Fibroblast of pulmonary artery (primary cell): ENCODE results near the gene UNC5B.

ENCODE experiments used
- DNase-seq: peaks from one replicate; pipeline ENCODE4 v3.0.0-alpha.2; 2010; ENCODE audit warnings: low read depth
- H3K4me3 ChIP-seq: replicated peaks from 2 replicates; pipeline ENCODE4 v1.5.1; 2011; ENCODE audit warnings: low read depth, mild to moderate bottlenecking, control low read depth, low read length, moderate library complexity
- TF ChIP-seq, protein P1 (sequence below): IDR thresholded peaks from 2 replicates; pipeline ENCODE4 v1.5.1; 2011; ENCODE audit warnings: mild to moderate bottlenecking, control low read depth, low read length, inconsistent platforms; ENCODE audit errors: missing control alignments

The UNC5B gene

DNA sequence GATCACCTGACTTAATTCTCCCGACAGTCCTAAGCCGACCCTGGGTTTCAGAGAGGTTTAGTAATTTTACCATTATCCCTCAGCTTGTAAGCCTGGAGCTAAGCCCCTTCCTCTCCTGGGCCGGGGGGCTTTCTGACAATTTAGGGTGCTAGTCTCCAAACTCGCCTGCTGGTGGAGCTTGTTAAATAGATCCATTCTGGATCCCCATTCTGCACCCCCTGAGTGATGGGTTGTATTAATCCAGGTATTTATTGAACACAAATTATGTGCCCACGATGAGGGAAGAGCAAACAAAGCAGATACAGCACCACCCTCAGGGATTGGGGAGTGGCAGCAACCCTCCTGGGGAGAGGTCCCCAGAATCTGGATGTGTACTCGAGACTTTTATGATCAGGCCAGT is 105.4 kb downstream of the UNC5B start:
- no peak for DNase-seq
- TF ChIP-seq, protein P1, sequence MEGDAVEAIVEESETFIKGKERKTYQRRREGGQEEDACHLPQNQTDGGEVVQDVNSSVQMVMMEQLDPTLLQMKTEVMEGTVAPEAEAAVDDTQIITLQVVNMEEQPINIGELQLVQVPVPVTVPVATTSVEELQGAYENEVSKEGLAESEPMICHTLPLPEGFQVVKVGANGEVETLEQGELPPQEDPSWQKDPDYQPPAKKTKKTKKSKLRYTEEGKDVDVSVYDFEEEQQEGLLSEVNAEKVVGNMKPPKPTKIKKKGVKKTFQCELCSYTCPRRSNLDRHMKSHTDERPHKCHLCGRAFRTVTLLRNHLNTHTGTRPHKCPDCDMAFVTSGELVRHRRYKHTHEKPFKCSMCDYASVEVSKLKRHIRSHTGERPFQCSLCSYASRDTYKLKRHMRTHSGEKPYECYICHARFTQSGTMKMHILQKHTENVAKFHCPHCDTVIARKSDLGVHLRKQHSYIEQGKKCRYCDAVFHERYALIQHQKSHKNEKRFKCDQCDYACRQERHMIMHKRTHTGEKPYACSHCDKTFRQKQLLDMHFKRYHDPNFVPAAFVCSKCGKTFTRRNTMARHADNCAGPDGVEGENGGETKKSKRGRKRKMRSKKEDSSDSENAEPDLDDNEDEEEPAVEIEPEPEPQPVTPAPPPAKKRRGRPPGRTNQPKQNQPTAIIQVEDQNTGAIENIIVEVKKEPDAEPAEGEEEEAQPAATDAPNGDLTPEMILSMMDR, result no peak
- no peak overlapping the region for H3K4me3 ChIP-seq

DNA sequence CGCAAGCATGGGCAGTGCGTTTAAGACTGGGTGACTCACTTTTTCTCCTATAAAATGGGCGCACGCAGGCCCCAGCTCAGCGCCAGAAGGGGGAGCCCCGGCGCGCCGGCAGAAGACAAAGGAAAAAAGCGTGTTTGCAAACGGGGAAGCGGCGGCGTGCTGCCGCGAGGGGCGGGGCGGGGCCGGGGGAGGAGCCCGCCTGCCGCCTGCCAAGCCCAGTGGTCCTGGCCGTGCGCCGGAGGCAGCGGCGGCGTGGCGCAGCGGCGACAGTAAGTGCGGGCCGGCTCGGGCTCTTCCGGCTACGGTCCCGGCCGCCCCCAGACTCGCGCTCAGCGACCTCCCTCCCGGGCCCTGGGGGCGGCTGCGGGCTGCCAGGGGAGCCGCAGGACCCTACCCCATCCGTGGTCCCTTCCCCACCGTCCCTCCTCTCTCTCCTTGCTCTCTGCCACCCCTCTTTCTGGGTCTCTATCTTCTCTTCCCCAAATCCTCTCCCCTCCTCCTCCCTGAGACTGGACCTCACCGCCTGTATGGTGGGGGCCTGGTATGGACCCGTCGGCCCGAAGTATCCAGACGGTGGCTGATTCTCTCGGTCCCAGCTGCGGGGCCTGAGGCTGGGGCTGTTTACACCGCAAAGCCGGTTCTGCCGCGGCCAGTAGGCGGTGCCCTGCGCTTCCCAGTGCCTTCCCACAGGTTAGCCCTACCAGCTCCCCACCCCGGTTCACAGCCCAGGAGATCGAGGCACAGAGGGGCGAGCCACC is 106.9 kb downstream of the UNC5B start, which contains the start of gene SLC29A3:
Gene SLC29A3, plus strand, starts transcription at position 218 of the 758 bp plus-strand sequence. Its CDS starts 51 bp downstream, at position 269.
- peak; percentile 78 for DNase-seq
- peak within 1 kb of the TSS; percentile 73 for H3K4me3 ChIP-seq
- TF ChIP-seq, protein P1, result peak; percentile 78

DNA sequence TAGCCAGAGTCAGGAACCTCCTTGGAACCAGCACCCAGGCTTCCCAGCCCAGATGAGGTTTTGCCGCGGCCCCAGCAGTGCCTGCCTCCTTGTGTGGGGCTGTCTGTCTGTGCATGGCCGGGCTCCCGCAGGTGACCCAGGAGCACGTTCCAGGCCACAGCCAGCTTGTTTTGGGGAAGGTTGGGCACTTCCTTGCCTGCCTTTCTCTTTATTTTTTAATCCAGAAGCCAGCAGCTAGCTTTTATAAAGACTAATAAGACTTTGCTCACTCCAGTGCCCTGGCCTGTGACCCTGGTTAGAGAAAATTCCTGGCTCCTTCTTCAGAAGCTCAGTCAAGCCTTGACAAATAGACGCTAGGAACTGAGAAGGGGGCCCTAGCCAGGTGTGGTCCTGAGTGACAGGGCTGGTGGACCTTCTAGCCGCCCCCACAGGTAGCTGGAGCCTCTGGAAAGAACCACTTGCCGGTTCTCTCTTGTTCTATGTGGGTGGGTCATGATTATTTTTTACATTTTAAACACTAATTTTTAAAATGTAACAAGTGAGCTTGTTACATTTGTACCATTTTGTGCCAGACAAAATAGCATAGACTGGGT is 107.5 kb downstream of the UNC5B start:
- TF ChIP-seq, protein P1, result no peak
- peak overlapping the region; percentile 73 for H3K4me3 ChIP-seq
- no peak for DNase-seq

DNA sequence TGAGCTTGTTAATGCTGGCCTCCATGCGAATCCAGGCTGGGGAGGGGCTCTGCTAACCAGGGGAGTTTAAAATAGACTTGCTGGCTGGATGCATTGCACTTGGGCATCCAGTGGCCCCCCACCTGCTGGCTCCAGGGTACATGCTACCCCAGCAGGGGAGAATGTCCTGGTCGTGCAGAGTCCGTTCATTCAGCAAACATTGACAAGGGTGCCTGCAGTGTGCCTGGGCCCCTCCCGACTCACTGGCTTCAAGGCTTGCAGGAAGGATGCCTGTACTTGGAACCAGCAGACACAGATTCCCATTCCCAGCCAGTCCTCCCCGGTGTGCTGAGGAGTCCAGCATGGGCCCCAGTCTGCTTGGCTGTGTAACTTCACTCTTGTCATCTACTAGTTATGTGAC is 108.2 kb downstream of the UNC5B start:
- TF ChIP-seq, protein P1, result no peak
- no peak overlapping the region for H3K4me3 ChIP-seq
- no peak for DNase-seq

DNA sequence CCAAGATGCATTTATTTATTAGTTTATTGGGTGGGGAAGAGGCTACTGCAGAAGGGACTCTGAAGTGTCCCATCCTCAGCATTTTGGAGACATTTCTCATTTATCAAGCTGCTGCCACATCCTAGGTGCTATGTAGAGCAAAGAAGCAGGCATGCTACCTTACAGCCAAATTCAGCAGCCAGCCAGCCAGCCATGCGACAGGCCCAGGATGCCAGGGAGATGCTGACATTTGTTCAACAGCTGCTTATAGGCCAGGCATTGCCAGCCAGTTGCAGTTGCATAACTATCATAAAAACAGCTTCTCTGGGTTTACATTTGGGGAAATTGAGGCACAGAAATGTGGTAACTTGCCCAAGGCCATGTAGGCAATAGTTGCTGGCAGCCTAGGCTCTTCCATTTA is 109.0 kb downstream of the UNC5B start:
- TF ChIP-seq, protein P1, result no peak
- H3K4me3 ChIP-seq, result no peak overlapping the region
- no peak for DNase-seq

DNA sequence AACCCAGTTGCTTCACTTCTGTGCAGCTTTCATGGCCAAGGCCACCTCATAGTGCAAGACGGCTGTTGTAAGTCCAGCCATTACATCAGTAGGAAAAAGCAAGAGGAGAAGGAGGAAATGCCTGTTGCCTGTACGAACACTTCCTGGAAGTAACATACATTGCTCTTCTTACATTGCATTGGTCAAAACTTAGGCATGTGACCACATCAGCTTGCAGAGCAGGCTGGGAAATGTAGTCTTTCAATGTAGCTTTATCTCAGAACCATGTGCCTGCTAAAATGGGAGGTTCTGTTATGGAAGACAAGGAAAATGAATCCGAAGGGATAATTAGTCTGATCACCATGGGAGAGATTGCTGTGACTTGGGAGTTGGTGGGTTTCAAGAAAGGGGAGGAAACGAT is 111.0 kb downstream of the UNC5B start:
- H3K4me3 ChIP-seq, result no peak overlapping the region
- TF ChIP-seq, protein P1, result no peak
- DNase-seq, result peak; percentile 34
